HEK293 (cell line): ENCODE results near the gene ZNF121.

Source experiments
- CTCF ChIP-seq: fragments of 450-650 bp; formaldehyde crosslinking; IDR thresholded peaks from 2 replicates; pipeline ENCODE4 v1.5.1; 2016; ENCODE audit warnings: missing biosample characterization, missing genetic modification characterization
- ELK4 ChIP-seq: IDR thresholded peaks from 2 replicates; pipeline ENCODE4 v1.6.1; 2011; ENCODE audit warnings: mild to moderate bottlenecking, low read depth, low read length, borderline replicate concordance
- KLF10 ChIP-seq: fragments of 450-650 bp; IDR thresholded peaks from 2 replicates; pipeline ENCODE4 v1.5.1; 2018; ENCODE audit warnings: missing biosample characterization, mild to moderate bottlenecking, missing genetic modification characterization
- SP2 ChIP-seq: fragments of 450-650 bp; formaldehyde crosslinking; IDR thresholded peaks from 2 replicates; pipeline ENCODE4 v1.5.1; 2016; ENCODE audit warnings: missing biosample characterization, missing genetic modification characterization
- ZBTB1 ChIP-seq: fragments of 450-650 bp; formaldehyde crosslinking; IDR thresholded peaks from 2 replicates; pipeline ENCODE4 v1.5.1; 2016; ENCODE audit warnings: missing biosample characterization, missing genetic modification characterization
- ZBTB17 ChIP-seq: fragments of 450-650 bp; formaldehyde crosslinking; IDR thresholded peaks from 2 replicates; pipeline ENCODE4 v1.5.1; 2016; ENCODE audit warnings: missing biosample characterization, missing genetic modification characterization
- ZNF394 ChIP-seq: fragments of 450-650 bp; formaldehyde crosslinking; IDR thresholded peaks from 2 replicates; pipeline ENCODE4 v1.5.1; 2016; ENCODE audit warnings: missing biosample characterization, missing genetic modification characterization, mild to moderate bottlenecking, moderate library complexity, borderline replicate concordance
- ZNF785 ChIP-seq: fragments of 450-650 bp; formaldehyde crosslinking; IDR thresholded peaks from 2 replicates; pipeline ENCODE4 v1.5.1; 2016; ENCODE audit warnings: missing biosample characterization, missing genetic modification characterization
- TF ChIP-seq, protein P1 (sequence below): fragments of 450-650 bp; formaldehyde crosslinking; IDR thresholded peaks from 2 replicates; pipeline ENCODE4 v1.5.1; 2016; ENCODE audit warnings: missing biosample characterization, missing genetic modification characterization
- TF ChIP-seq, protein P2 (sequence below): fragments of 450-650 bp; formaldehyde crosslinking; IDR thresholded peaks from 2 replicates; pipeline ENCODE4 v1.5.1; 2016; ENCODE audit warnings: missing biosample characterization, missing genetic modification characterization

- TF ChIP-seq CTCF (tag by site-specific recombination) (no peak), ZBTB17 (tag by site-specific recombination) (no peak), KLF10 (tag by site-specific recombination) (no peak), SP2 (tag by site-specific recombination) (no peak), ZBTB1 (tag by site-specific recombination) (no peak), ELK4 (no peak), ZNF394 (no peak), ZNF785 (tag by site-specific recombination) (no peak)
- TF ChIP-seq, protein P1, sequence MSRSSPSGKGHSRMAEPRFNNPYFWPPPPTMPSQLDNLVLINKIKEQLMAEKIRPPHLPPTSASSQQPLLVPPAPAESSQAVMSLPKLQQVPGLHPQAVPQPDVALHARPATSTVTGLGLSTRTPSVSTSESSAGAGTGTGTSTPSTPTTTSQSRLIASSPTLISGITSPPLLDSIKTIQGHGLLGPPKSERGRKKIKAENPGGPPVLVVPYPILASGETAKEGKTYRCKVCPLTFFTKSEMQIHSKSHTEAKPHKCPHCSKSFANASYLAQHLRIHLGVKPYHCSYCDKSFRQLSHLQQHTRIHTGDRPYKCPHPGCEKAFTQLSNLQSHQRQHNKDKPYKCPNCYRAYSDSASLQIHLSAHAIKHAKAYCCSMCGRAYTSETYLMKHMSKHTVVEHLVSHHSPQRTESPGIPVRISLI = no peak
- TF ChIP-seq, protein P2, sequence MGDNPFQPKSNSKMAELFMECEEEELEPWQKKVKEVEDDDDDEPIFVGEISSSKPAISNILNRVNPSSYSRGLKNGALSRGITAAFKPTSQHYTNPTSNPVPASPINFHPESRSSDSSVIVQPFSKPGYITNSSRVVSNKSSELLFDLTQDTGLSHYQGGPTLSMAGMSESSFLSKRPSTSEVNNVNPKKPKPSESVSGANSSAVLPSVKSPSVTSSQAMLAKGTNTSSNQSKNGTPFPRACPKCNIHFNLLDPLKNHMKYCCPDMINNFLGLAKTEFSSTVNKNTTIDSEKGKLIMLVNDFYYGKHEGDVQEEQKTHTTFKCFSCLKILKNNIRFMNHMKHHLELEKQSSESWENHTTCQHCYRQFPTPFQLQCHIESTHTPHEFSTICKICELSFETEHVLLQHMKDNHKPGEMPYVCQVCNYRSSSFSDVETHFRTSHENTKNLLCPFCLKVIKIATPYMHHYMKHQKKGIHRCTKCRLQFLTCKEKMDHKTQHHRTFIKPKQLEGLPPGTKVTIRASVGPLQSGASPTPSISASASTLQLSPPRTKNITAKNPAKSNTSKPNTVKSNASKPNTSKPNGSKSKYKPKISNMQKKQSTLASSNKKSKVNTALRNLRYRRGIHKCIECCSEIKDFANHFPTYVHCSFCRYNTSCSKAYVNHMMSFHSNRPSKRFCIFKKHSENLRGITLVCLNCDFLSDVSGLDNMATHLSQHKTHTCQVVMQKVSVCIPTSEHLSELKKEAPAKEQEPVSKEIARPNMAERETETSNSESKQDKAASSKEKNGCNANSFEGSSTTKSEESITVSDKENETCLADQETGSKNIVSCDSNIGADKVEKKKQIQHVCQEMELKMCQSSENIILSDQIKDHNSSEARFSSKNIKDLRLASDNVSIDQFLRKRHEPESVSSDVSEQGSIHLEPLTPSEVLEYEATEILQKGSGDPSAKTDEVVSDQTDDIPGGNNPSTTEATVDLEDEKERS (tag by site-specific recombination) = no peak
Observed at GRCh38 chr19:9627856-9628255, 43.6 kb upstream of the ZNF121 start.
